HL-60 (cell line): Measurements from ENCODE around the gene TBL1X.

Experiments used
- CTCF ChIP-seq: IDR thresholded peaks from one replicate; pipeline ENCODE4 v1.5.1; 2011; ENCODE audit warnings: low read length, control low read depth, inconsistent platforms; ENCODE audit not compliant: insufficient read depth
- GABPA ChIP-seq: IDR thresholded peaks from 2 replicates; pipeline ENCODE4 v1.6.1; 2012; ENCODE audit warnings: low read depth
- POLR2AphosphoS5 ChIP-seq: IDR thresholded peaks from 2 replicates; pipeline ENCODE4 v1.6.1; 2012; ENCODE audit warnings: low read depth
- REST ChIP-seq: IDR thresholded peaks from 2 replicates; pipeline ENCODE4 v1.6.1; 2012; ENCODE audit warnings: low read depth; ENCODE audit not compliant: insufficient replicate concordance
- SPI1 ChIP-seq: IDR thresholded peaks from 2 replicates; pipeline ENCODE4 v1.6.1; 2012; ENCODE audit warnings: low read depth, mild to moderate bottlenecking, borderline replicate concordance

GRCh38 chrX:9503261-9503660, 38.4 kb downstream of the TBL1X start:
- TF ChIP-seq GABPA (no peak), CTCF (no peak), POLR2AphosphoS5 (no peak), REST (no peak), SPI1 (no peak)
